Neural cell (in vitro differentiated cells): Measurements from ENCODE around the gene ETV7.

Source experiments
- SMC3 ChIP-seq: fragments of 450-650 bp; conservative IDR thresholded peaks from 2 replicates; pipeline ENCODE4 v1.6.1; 2014; ENCODE audit warnings: antibody characterized with exemption, mild to moderate bottlenecking, moderate library complexity; ENCODE audit not compliant: poor library complexity
- TF ChIP-seq, protein P1 (sequence below): fragments of 450-650 bp; IDR thresholded peaks from 2 replicates; pipeline ENCODE4 v1.5.1; 2014; ENCODE audit warnings: antibody characterized with exemption, mild to moderate bottlenecking, moderate library complexity; ENCODE audit not compliant: poor library complexity, severe bottlenecking

DNA sequence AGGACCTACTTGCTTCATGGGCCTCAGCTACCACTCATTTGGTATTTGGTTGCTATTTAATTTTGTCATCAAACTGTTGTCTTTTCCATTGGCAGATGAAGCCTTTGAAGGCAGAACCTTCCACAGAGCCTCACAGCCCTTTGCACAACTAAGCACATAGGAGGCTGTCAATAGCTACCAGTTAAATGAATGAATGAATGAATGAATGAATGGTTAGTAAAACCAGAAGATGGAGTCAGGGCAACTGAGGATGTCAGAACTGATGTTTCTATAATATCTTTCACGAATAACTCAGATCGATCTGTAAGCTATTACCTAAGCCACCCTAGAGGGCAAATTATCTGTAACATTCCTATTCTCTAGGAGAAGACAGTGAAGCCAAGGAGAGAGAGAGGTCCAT is 69.8 kb downstream of the ETV7 start:
- TF ChIP-seq, protein P1, sequence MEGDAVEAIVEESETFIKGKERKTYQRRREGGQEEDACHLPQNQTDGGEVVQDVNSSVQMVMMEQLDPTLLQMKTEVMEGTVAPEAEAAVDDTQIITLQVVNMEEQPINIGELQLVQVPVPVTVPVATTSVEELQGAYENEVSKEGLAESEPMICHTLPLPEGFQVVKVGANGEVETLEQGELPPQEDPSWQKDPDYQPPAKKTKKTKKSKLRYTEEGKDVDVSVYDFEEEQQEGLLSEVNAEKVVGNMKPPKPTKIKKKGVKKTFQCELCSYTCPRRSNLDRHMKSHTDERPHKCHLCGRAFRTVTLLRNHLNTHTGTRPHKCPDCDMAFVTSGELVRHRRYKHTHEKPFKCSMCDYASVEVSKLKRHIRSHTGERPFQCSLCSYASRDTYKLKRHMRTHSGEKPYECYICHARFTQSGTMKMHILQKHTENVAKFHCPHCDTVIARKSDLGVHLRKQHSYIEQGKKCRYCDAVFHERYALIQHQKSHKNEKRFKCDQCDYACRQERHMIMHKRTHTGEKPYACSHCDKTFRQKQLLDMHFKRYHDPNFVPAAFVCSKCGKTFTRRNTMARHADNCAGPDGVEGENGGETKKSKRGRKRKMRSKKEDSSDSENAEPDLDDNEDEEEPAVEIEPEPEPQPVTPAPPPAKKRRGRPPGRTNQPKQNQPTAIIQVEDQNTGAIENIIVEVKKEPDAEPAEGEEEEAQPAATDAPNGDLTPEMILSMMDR: no peak
- no peak for TF ChIP-seq SMC3
